ENCODE data around the gene GALNT10. TPM values are rescaled to one million over a fixed set of nuclear protein-coding genes. Genes with fewer than 3 reads are reported as not detected.

GALNT10 gene
- total RNA-seq, 1 experiment from 2014 or later = 27.8 TPM

GRCh38 chr5:154465169-154465568 lies 274.6 kb downstream of the GALNT10 start:
- Histone ChIP-seq H3K4me2 (ENCODE audit: low read length) (peak overlapping the region; percentile 26; the same call in 1 of the 2 replicates), H3K9me3 (ENCODE audit: control insufficient read depth in 1 of 2, insufficient read depth in 1 of 2, low read depth in 1 of 2, low read length in 2 of 2) (no peaks in the 10 kb centered on the region), H3K79me2 (ENCODE audit: insufficient read depth, low read length) (no peaks in the 10 kb centered on the region), H3K4me3 (replicated peaks in 1 of 2; ENCODE audit: low read depth in 1 of 2, low read length in 2 of 2) (no peak overlapping the region), H2AFZ (ENCODE audit: low read depth, low read length, poor library complexity, severe bottlenecking) (no peak overlapping the region), H3K9ac (ENCODE audit: low read length) (no peak overlapping the region), H3K4me1 (ENCODE audit: control insufficient read depth in 1 of 2, insufficient read depth in 2 of 2, low read length in 2 of 2) (peaks cover 4 to 5% of the 10 kb centered on the region in 2 experiments; a peak in 3 of 4 replicates), H3K27ac (ENCODE audit: low read depth, low read length) (no peak overlapping the region), H3K27me3 (ENCODE audit: insufficient read depth, low read length) (no peaks in the 10 kb centered on the region), H3K9me2 (ENCODE audit: insufficient read depth) (no peaks in the 10 kb centered on the region), H3K36me3 (ENCODE audit: control insufficient read depth in 1 of 2, insufficient read depth in 2 of 2, low read length in 2 of 2) (no peaks in the 10 kb centered on the region), H4K20me1 (ENCODE audit: insufficient read depth) (no peaks in the 10 kb centered on the region)
- POLR2A ChIA-PET = no interaction called here
- RAD21 ChIA-PET (ENCODE audit: low non-redundant PET in 1 of 2, low total read pairs in 2 of 2, uncharacterized antibody in 2 of 2, unreplicated experiment in 2 of 2) = no interaction called here
- CTCF ChIA-PET = interaction anchor here (1.2 kb wide), 1 partner anchor 56 kb away, joined by 3 read pairs; no protein-coding TSS in a partner anchor
- no peak for ATAC-seq
- no TSS peak for BruUV-seq (replicated peaks)
- intact Hi-C loops (cut with micrococcal nuclease) = no loop called here
- TF ChIP-seq SRF (IDR thresholded peaks at IDR 0.05; ENCODE audit: low read depth) = no peak
- peak; percentile 49 for TF ChIP-seq JUND (IDR thresholded peaks at IDR 0.05)
- peak; percentile 72 for TF ChIP-seq FOSL1 (IDR thresholded peaks at IDR 0.05; ENCODE audit: low read depth)
- no peak for TF ChIP-seq ZBTB33 (IDR thresholded peaks at IDR 0.05; ENCODE audit: extremely low read depth, insufficient replicate concordance, low read length)
- TF ChIP-seq CEBPB (IDR thresholded peaks at IDR 0.05; ENCODE audit: low read depth) = peak; percentile 97
- TF ChIP-seq POLR2A (IDR thresholded peaks at IDR 0.05; ENCODE audit: borderline replicate concordance, extremely low read depth, insufficient read depth, insufficient read length) = no peak
- TF ChIP-seq EZH2 (IDR thresholded peaks at IDR 0.05) = no peak
- TF ChIP-seq POLR2AphosphoS5 (IDR thresholded peaks at IDR 0.05; ENCODE audit: low read depth, low read length) = no peak
- TF ChIP-seq SP1 (IDR thresholded peaks at IDR 0.05; ENCODE audit: low read depth) = peak; percentile 31
- TF ChIP-seq CBX3 (IDR thresholded peaks at IDR 0.05; ENCODE audit: low read depth) = no peak
- peak; percentile 23 for DNase-seq (ENCODE audit: low read depth, low spot score)

Measured in HCT116 (cell line).